ENCODE measurements around the gene CMKLR1.
A peak's percentile ranks its signal among the peaks of the same experiment; 100 is the strongest.

CMKLR1 gene

DNA sequence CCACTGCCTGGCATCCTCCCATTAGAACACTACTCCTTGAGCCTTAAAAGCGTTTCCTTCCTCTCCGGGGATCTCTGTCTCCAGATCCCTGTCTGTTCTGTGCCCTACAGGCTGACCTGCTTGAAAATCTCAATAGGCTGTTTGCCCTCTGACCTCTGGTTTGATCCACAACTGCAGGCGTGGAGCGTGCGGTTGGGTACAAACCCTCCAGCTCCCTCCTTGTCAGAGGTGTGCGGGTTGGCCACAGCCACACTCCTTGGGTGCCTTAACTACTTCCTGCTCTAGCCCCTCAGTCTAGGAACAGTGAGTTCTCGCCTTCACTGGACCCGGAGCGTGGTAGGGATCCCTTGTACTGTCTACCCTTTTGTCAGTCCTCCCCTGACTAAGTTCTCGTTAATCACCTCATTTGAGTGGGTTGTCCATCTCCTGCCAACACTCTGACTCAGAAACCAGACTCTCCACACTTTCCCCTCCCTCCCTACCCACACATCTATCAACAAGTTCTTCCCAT lies 33.1 kb downstream of the CMKLR1 start:
- TF ChIP-seq, protein P1, sequence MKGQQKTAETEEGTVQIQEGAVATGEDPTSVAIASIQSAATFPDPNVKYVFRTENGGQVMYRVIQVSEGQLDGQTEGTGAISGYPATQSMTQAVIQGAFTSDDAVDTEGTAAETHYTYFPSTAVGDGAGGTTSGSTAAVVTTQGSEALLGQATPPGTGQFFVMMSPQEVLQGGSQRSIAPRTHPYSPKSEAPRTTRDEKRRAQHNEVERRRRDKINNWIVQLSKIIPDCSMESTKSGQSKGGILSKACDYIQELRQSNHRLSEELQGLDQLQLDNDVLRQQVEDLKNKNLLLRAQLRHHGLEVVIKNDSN (IDR thresholded peaks at IDR 0.05), result no peak
- TF ChIP-seq TCF12 (IDR thresholded peaks at IDR 0.05; ENCODE audit: low read depth) (no peak), EP300 (IDR thresholded peaks at IDR 0.05; ENCODE audit: borderline replicate concordance) (no peak), TAF1 (IDR thresholded peaks at IDR 0.05; ENCODE audit: low read depth) (no peak), YY1 (IDR thresholded peaks at IDR 0.05; ENCODE audit: low read depth) (no peak), CREB1 (IDR thresholded peaks at IDR 0.05; ENCODE audit: low read depth) (no peak), EGR1 (IDR thresholded peaks at IDR 0.05) (no peak), NFIC (IDR thresholded peaks at IDR 0.05) (no peak), RAD21 (IDR thresholded peaks at IDR 0.05; ENCODE audit: low read depth) (no peak), TEAD4 (IDR thresholded peaks at IDR 0.05) (no peak), FOXM1 (IDR thresholded peaks at IDR 0.05; ENCODE audit: borderline replicate concordance, low read depth) (no peak), CEBPB (IDR thresholded peaks at IDR 0.05) (no peak), ZBTB7A (IDR thresholded peaks at IDR 0.05; ENCODE audit: low read depth) (no peak)
- TF ChIP-seq, protein P2, sequence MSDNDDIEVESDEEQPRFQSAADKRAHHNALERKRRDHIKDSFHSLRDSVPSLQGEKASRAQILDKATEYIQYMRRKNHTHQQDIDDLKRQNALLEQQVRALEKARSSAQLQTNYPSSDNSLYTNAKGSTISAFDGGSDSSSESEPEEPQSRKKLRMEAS (IDR thresholded peaks at IDR 0.05), result no peak
- TF ChIP-seq, protein P3, sequence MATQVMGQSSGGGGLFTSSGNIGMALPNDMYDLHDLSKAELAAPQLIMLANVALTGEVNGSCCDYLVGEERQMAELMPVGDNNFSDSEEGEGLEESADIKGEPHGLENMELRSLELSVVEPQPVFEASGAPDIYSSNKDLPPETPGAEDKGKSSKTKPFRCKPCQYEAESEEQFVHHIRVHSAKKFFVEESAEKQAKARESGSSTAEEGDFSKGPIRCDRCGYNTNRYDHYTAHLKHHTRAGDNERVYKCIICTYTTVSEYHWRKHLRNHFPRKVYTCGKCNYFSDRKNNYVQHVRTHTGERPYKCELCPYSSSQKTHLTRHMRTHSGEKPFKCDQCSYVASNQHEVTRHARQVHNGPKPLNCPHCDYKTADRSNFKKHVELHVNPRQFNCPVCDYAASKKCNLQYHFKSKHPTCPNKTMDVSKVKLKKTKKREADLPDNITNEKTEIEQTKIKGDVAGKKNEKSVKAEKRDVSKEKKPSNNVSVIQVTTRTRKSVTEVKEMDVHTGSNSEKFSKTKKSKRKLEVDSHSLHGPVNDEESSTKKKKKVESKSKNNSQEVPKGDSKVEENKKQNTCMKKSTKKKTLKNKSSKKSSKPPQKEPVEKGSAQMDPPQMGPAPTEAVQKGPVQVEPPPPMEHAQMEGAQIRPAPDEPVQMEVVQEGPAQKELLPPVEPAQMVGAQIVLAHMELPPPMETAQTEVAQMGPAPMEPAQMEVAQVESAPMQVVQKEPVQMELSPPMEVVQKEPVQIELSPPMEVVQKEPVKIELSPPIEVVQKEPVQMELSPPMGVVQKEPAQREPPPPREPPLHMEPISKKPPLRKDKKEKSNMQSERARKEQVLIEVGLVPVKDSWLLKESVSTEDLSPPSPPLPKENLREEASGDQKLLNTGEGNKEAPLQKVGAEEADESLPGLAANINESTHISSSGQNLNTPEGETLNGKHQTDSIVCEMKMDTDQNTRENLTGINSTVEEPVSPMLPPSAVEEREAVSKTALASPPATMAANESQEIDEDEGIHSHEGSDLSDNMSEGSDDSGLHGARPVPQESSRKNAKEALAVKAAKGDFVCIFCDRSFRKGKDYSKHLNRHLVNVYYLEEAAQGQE (IDR thresholded peaks at IDR 0.05; ENCODE audit: low read depth), result no peak

DNA sequence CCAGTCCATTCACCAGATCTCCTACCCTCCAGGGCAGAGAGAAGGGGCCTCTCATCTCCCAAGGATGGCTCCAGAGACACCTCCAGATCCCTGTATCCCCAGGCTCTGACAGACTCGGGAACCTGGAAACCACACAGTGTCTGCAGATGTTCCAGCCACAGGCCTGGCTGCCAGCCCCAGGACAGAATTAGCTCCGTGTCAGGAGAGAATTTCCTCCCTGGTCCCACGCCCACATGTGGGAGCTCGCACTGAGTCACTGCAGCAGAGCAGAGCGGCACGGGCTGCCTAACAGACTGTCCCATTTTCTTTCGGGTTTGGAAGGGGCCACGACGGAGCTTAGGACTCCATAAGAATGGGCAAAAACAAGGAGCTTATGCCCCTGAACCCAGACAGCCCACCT lies 33.6 kb downstream of the CMKLR1 start:
- TF ChIP-seq CEBPB (IDR thresholded peaks at IDR 0.05) (no peak), NFIC (IDR thresholded peaks at IDR 0.05) (no peak), TAF1 (IDR thresholded peaks at IDR 0.05; ENCODE audit: low read depth) (no peak), YY1 (IDR thresholded peaks at IDR 0.05; ENCODE audit: low read depth) (no peak), CREB1 (IDR thresholded peaks at IDR 0.05; ENCODE audit: low read depth) (no peak), TEAD4 (IDR thresholded peaks at IDR 0.05) (no peak), TCF12 (IDR thresholded peaks at IDR 0.05; ENCODE audit: low read depth) (no peak), ZBTB7A (IDR thresholded peaks at IDR 0.05; ENCODE audit: low read depth) (no peak), EGR1 (IDR thresholded peaks at IDR 0.05) (no peak), EP300 (IDR thresholded peaks at IDR 0.05; ENCODE audit: borderline replicate concordance) (no peak), RAD21 (IDR thresholded peaks at IDR 0.05; ENCODE audit: low read depth) (no peak), FOXM1 (IDR thresholded peaks at IDR 0.05; ENCODE audit: borderline replicate concordance, low read depth) (no peak)
- TF ChIP-seq, protein P3 (IDR thresholded peaks at IDR 0.05; ENCODE audit: low read depth), result no peak
- TF ChIP-seq, protein P1 (IDR thresholded peaks at IDR 0.05), result no peak
- TF ChIP-seq, protein P2 (IDR thresholded peaks at IDR 0.05), result no peak

DNA sequence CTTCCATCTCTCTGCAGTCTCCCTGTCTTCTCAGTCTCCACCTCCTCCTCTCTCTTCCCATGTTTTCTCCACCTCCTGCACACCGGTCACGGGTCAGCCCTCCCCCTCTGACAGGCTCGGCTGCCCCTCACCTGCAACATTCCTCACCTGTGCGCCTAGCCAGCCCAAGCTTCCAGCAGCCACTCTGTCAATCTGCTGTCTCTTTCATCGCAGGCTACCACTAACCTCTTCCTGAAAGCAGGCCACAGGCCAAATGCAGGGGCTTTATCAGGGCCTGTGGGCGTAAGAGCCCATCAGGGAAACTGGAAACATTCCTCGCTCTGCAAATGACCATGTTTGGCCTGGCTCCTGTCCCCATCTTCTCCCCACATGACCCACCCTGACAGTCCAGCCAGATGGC lies 34.5 kb downstream of the CMKLR1 start:
- TF ChIP-seq CEBPB (IDR thresholded peaks at IDR 0.05), result no peak
- peak; percentile 63 for TF ChIP-seq TEAD4 (IDR thresholded peaks at IDR 0.05)
- TF ChIP-seq EP300 (IDR thresholded peaks at IDR 0.05; ENCODE audit: borderline replicate concordance), result peak; percentile 25; the same call in 1 of the 2 replicates

DNA sequence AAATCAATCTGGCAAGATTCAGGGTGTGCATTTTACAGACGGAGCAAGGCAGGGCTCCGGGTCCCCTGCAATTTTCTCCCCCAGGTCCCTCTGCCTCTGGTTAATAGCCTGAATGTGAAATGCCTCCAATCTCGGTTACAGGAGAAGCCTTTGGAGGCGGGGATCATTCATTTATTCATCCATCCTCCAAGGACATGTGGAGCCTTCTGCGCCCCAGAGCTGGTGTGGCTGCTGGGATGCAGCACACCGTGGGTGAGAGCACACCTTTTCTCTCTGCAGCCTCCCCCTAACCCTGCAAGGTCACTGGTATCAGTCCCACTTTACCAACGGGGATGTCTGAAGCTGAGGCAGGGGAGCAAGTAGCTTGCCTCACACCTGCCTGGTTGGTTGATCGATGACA lies 35.4 kb downstream of the CMKLR1 start:
- TF ChIP-seq, protein P2 (IDR thresholded peaks at IDR 0.05), result no peak
- TF ChIP-seq RAD21 (IDR thresholded peaks at IDR 0.05; ENCODE audit: low read depth) (no peak), CREB1 (IDR thresholded peaks at IDR 0.05; ENCODE audit: low read depth) (no peak), EP300 (IDR thresholded peaks at IDR 0.05; ENCODE audit: borderline replicate concordance) (no peak), TEAD4 (IDR thresholded peaks at IDR 0.05) (no peak), CEBPB (IDR thresholded peaks at IDR 0.05) (no peak), FOXM1 (IDR thresholded peaks at IDR 0.05; ENCODE audit: borderline replicate concordance, low read depth) (no peak)
- TF ChIP-seq, protein P3 (IDR thresholded peaks at IDR 0.05; ENCODE audit: low read depth), result no peak
- TF ChIP-seq, protein P1 (IDR thresholded peaks at IDR 0.05), result no peak
